HL-60/S4 treated with retinoic acid at 250 ng/mL for 4 days and 3 days (cell line): Measurements from ENCODE around the gene ERCC6L2.

ENCODE experiments used
- in situ Hi-C: fragments of 300-500 bp; cut with MboI; formaldehyde crosslinking; loops from 2 replicates; pipeline ENCODE4 v1.7.0; 2022; ENCODE audit warnings: low sequenced_read_pairs

Gene ERCC6L2

GRCh38 chr9:95910770-95911340, 35.4 kb downstream of the ERCC6L2 start:
- in situ Hi-C loops, result no loop called here

GRCh38 chr9:95912773-95913172, 37.3 kb downstream of the ERCC6L2 start:
- in situ Hi-C loops, result no loop called here

GRCh38 chr9:95920017-95920416, 44.5 kb downstream of the ERCC6L2 start:
- in situ Hi-C loops, result no loop called here

- in situ Hi-C loops, result no loop called here
Measured at GRCh38 chr9:95923794-95924193, 48.3 kb downstream of the ERCC6L2 start.

DNA sequence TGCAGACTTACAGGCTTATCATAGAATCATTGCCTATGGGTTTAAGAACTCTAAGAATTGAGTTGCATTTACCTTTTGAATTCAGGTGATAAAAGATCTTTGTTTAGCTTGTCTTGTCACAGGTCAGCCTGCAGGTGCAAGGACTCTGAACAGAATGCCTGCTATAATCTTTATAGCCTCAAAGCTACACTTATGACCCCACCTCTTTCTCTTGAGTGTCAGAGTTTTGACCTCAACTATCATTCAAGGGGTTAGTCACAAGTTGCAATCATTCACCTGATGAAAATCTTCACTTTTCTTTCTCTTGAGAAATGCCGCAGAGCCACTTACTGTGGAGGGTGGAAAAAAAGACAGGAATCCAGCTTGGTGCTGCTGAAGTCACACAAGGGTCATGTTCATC, 49.5 kb downstream of the ERCC6L2 start:
- in situ Hi-C loops, result no loop called here

DNA sequence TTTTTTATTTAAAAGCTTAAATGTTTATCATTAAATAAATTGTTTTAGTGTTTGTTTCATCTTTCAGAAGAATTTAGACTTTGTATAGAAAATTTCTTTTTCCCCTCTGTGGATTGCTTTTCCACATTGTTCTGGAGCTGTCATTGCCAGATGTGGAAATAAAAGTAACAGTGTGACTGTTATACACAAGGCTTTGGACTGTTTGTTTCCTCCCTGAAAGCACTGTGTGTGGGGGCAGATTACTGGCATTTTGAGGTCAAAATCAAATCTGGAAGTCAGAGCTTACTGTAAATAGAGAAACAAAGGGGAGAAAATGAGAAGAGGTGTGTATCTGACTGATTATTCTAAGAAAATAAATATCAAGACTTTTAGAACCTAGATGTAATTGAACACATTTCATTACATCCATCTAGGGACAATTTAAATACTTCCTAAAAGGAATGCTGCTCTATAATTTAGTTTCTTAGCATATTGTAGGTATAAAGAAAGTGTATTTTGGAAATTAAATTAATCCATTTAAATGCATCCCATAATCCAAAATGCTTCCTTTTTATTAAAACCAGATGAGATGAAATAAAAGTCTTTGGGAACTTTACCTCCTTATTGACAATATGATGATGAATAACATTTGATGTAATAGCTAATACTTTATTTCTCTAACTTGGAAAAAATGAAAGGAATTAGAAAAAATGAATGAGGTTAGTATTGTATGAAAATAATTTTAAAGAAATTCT, 51.9 kb downstream of the ERCC6L2 start:
- in situ Hi-C loops, result no loop called here

GRCh38 chr9:95930277-95930676, 54.8 kb downstream of the ERCC6L2 start:
- in situ Hi-C loops, result no loop called here

- in situ Hi-C loops, result no loop called here
Measured at GRCh38 chr9:95935861-95936578, 60.5 kb downstream of the ERCC6L2 start.

- in situ Hi-C loops, result no loop called here
Measured at GRCh38 chr9:95936579-95937075, 61.1 kb downstream of the ERCC6L2 start.

DNA sequence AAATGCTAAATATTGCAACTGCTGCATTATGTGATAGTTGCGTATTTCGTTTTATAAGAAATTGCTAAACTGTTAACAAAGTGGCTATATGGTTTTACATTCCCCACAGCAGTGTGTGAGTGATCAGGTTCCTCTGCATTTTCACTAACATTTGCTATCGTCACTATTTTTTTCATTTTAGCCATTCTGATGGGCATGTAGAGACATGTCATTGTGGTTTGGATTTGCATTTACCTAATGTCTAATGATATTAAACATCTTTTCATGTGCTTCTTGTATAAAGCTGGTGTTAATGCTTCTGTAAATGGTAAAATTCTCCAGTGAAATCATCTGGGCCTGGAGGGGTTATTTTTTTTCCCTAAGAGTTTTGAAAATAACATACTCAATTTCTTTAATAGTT, 61.6 kb downstream of the ERCC6L2 start:
- in situ Hi-C loops, result no loop called here

- in situ Hi-C loops, result no loop called here
Measured at GRCh38 chr9:95938724-95939123, 63.2 kb downstream of the ERCC6L2 start.

GRCh38 chr9:95939472-95939871, 64.0 kb downstream of the ERCC6L2 start:
- in situ Hi-C loops, result no loop called here

- in situ Hi-C loops, result no loop called here
Measured at GRCh38 chr9:95940265-95940664, 64.8 kb downstream of the ERCC6L2 start.

DNA sequence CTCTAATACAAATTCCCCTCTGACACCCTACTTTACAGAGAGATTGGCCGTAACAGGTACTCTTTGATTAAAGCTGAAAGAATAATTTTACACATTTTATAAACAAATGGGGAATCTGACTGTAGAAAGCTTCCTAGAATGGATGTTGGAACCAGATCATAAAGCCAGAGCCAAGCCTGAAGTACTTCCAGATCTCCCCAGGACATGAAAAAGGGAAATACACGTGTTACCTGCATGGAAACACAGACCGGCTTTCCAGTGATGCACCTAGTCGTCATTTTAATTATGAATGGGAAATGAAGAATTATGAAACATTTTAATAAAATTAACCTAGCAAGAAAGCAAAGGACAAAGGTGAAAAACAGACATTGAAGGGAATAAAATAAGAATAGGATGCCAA, 66.5 kb downstream of the ERCC6L2 start:
- in situ Hi-C loops, result no loop called here

GRCh38 chr9:95947118-95947517, 71.6 kb downstream of the ERCC6L2 start:
- in situ Hi-C loops, result no loop called here

DNA sequence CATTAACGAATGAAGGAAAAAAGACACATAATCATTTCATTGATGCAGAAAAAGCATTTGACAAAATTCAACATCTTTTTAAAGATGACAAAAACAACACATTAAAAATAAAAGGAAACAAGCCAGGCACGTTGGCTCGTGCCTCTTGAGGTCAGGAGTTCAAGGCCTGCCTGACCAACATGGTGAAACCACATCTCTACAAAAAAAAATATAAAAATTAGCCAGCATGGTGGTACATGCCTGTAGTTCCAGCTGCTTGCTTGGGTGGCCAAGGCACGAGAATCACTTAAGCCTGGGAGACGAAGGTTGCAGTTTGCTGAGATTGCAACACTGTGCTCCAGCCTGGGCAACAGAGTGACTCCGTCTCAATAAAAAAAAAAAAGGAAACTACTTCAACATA, 77.0 kb downstream of the ERCC6L2 start:
- in situ Hi-C loops, result no loop called here

GRCh38 chr9:95953986-95954385, 78.5 kb downstream of the ERCC6L2 start:
- in situ Hi-C loops, result no loop called here

- in situ Hi-C loops, result no loop called here
Measured at GRCh38 chr9:95954940-95955339, 79.4 kb downstream of the ERCC6L2 start.

DNA sequence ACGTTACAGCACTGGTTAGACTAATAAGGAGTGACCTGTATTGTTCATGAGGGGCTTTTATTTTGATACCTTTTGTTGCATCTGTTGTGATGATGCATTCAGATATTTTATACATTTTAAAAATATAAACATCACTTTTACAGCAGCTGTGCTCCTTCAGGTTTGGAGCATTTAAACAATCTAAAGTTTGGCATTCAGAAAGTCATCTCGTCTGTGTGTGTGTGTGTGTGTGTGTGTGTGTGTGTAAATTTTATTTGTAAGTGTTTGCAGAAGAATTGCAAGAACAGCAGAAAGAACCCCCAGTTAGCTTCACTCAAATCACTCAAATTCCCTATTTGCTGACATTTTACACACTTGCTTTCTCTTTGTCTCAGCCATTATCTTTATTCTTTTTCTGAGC, 87.4 kb downstream of the ERCC6L2 start:
- in situ Hi-C loops, result no loop called here

DNA sequence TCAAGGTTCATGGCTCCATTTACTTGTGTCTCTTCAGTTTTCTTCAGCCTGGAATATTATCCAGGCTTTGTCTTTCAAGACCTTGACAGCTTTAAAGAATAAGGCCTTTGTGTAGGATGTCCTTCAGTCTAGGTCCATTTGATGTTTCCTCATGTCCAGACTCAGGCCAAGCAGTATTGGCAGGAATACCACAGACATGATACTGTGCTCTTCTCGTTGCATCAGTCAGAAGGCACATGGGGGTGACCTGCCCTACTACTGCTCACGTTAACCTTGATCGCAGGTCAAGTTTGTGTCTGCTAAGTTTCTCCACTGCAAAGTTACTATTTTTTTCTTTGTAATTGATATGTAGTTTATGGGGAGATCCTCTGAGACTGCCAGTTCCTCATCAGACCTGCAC, 88.2 kb downstream of the ERCC6L2 start:
- in situ Hi-C loops, result no loop called here

DNA sequence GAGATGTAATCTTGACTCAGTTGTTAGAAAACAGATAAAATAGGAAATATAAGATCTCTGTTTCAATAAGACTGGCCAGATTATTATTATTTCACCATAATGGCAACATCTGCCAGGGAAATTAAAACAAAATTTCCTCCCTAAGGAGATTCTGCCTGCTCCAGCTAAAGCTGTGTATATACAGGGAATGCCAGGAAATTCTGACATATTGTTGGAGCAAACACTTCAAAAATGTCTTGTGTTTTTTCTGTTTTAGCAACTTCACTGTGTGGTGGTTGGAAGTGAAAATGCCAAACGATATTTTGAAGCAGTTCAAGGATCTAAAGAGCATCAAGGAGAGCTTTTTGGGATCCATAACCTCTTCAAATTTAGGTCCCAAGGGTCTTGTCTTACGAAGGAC, 90.8 kb downstream of the ERCC6L2 start:
- in situ Hi-C loops, result no loop called here

DNA sequence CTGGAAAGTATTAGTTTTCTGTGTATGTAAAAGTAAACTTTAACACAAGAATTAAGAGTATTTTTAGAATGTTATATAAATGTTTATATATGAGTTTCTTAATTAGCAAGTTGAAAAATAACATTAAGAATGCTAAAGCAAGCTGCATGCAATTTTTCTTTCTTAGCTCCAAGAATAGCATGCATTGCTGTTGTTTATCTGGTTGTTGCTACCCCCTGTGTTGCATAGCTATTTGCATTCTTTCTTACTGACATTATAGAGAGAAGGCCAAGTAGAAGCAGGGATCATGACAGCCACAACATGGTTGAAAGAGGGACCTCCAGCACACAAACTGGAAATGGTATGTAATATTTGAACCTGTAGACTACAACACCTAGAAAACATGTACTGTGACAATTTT, 94.8 kb downstream of the ERCC6L2 start:
- in situ Hi-C loops, result no loop called here
